Psoas muscle (tissue), 8 donors: ENCODE data around the gene CIROP. TPM values are rescaled to one million over a fixed set of nuclear protein-coding genes. Genes with fewer than 3 reads are reported as not detected.
A peak's percentile ranks its signal among the peaks of the same experiment; 100 is the strongest.

ENCODE experiments used
- ATAC-seq, 4 donors: fragments of 200-7000 bp; cut with Tn5 transposase; one replicate each; pipeline ENCODE4 v1.9.1; 2020; ENCODE audit warnings: moderate library complexity in 3 of 4, mild to moderate bottlenecking in 2 of 4
- DNase-seq, 2 donors: peaks; one replicate each; pipeline ENCODE4 v3.0.0-alpha.2; 2020
- H3K27ac ChIP-seq: fragments of 200-600 bp; one replicate; pipeline ENCODE4 v1.8.0; 2022
- H3K27me3 ChIP-seq, 3 donors: fragments of 200-600 bp in 1 of 3; one replicate each; pipeline versions ENCODE4 v1.6.1 to v1.8.0; 2013 to 2022; ENCODE audit warnings: low read length in 2 of 3, mild to moderate bottlenecking in 2 of 3, moderate library complexity in 1 of 3; ENCODE audit not compliant: insufficient read depth in 3 of 3
- H3K36me3 ChIP-seq, 2 donors: fragments of 200-600 bp in 1 of 2; one replicate each; pipeline versions ENCODE4 v1.6.1 to v1.8.0; 2013 to 2022; ENCODE audit warnings: low read depth in 1 of 2, mild to moderate bottlenecking in 1 of 2, moderate library complexity in 1 of 2; ENCODE audit not compliant: insufficient read depth in 1 of 2
- H3K4me1 ChIP-seq: fragments of 200-600 bp; one replicate; pipeline ENCODE4 v1.8.0; 2022
- H3K4me3 ChIP-seq: fragments of 200-600 bp; one replicate; pipeline ENCODE4 v1.8.0; 2022; ENCODE audit warnings: mild to moderate bottlenecking
- H3K9me3 ChIP-seq: fragments of 200-600 bp; one replicate; pipeline ENCODE4 v1.8.0; 2022
- CTCF ChIP-seq: fragments of 200-600 bp; IDR thresholded peaks from one replicate; pipeline ENCODE4 v1.8.0; 2022; ENCODE audit warnings: antibody characterized with exemption
- WGBS, 3 donors: extraction: QIAGEN DNeasy Blood & Tissue Kit; methylation state at CpG; one replicate each; pipeline versions ENCODE4 v1.1.6 to v1.1.7; 2013; 5-methylcytosine and 5-hydroxymethylcytosine counted together
- intact Hi-C, 2 donors: fragments of 100-400 bp; cut with DNase I; formaldehyde crosslinking; loops; one replicate each; pipeline versions ENCODE4 v1.11.0 to v1.14.2; 2022
- polyA plus RNA-seq, 3 donors: library from polyadenylated mRNA; stranded (reverse); fragments of 200-250 nt; gene quantifications; one replicate each; pipeline ENCODE4 v1.2.3, GENCODE V29; 2013
- total RNA-seq, 4 donors: library from RNA; stranded (reverse); fragmentation: NEBNext Ultra II Directional in 2 of 4; extraction: Animal tissue kit (Norgen Biotek cat#: 25700) in 2 of 4; gene quantifications; one replicate each; pipeline versions ENCODE4 v1.2.1 to v1.2.4, GENCODE V29; 2021 to 2023
- donor health status: healthy with polysubstance abuse.
- donor health status: DM: no; HTN: no; CAD: no; lungs with moderate emphysema.
- donor health status: Bipolar disorder and iron deficiency.
- donor health status: healthy.
- donor health status: DM: yes; HTN: yes; CAD: no.
- donor health status: DM: no; HTN: no; CAD: no.
- donor health status: DM: no; HTN: no; CAD: no.
- donor health status: DM: yes; HTN: yes; CAD: no.

CIROP gene
- total and polyA plus RNA-seq, 7 donors: 0.03 TPM; not detected in 6

- no peaks in the 10 kb centered on the region for H3K27me3 ChIP-seq
- WGBS, 3 donors: 83 to 90% (median 88%) methylated on average over 16 of the region's 16 CpGs
- no peak for TF ChIP-seq CTCF
- no peak overlapping the region for H3K4me3 ChIP-seq
- H3K9me3 ChIP-seq: no peaks in the 10 kb centered on the region
- intact Hi-C loops: no loop called here
- H3K27ac ChIP-seq: no peak overlapping the region
- DNase-seq: no peak
- peaks cover under 1% of the 10 kb centered on the region for H3K4me1 ChIP-seq
- no peak for ATAC-seq
- H3K36me3 ChIP-seq: peaks cover 0 to 88% of the 10 kb centered on the region in 2 donors
These were observed 31.9 kb upstream of the CIROP start for GRCh38 chr14:23136566-23137133.

GRCh38 chr14:23132970-23133369 is 28.2 kb upstream of the CIROP start:
- Histone ChIP-seq H3K27ac (no peak overlapping the region), H3K4me3 (no peak overlapping the region), H3K9me3 (no peaks in the 10 kb centered on the region), H3K27me3 (no peaks in the 10 kb centered on the region), H3K4me1 (peaks cover 12% of the 10 kb centered on the region), H3K36me3 (peaks cover 0 to 86% of the 10 kb centered on the region in 2 donors)
- 74 to 80% (median 75%) methylated on average over 8 of the region's 8 CpGs for WGBS, 3 donors
- ATAC-seq: no peak
- intact Hi-C loops: no loop called here
- DNase-seq: no peak
- no peak for TF ChIP-seq CTCF

GRCh38 chr14:23131482-23131881 is 26.7 kb upstream of the CIROP start:
- intact Hi-C loops: no loop called here
- DNase-seq: no peak
- H3K4me1 ChIP-seq: peaks cover 17% of the 10 kb centered on the region
- no peak overlapping the region for H3K4me3 ChIP-seq
- ATAC-seq: no peak
- peaks cover 0 to 86% of the 10 kb centered on the region in 2 donors for H3K36me3 ChIP-seq
- TF ChIP-seq CTCF: no peak
- 74 to 80% (median 79%) methylated on average over 5 of the region's 5 CpGs for WGBS, 3 donors
- no peaks in the 10 kb centered on the region for H3K9me3 ChIP-seq
- H3K27ac ChIP-seq: no peak overlapping the region
- no peaks in the 10 kb centered on the region for H3K27me3 ChIP-seq

- 44 to 68% (median 51%) methylated on average over 3 of the region's 3 CpGs for WGBS, 3 donors
- peaks cover 0 to 81% of the 10 kb centered on the region in 2 donors for H3K36me3 ChIP-seq
- no peaks in the 10 kb centered on the region for H3K27me3 ChIP-seq
- H3K27ac ChIP-seq: peak overlapping the region; percentile 13
- no peaks in the 10 kb centered on the region for H3K9me3 ChIP-seq
- TF ChIP-seq CTCF: no peak
- DNase-seq: no peak
- H3K4me1 ChIP-seq: peaks cover 23% of the 10 kb centered on the region
- no peak overlapping the region for H3K4me3 ChIP-seq
- intact Hi-C loops: no loop called here
- peak in 1 of 4 donors; percentile 43 for ATAC-seq
These were observed 26.1 kb upstream of the CIROP start for GRCh38 chr14:23130871-23131270.

GRCh38 chr14:23129759-23130316 is 25.0 kb upstream of the CIROP start:
- H3K27me3 ChIP-seq: no peaks in the 10 kb centered on the region
- H3K4me1 ChIP-seq: peaks cover 31% of the 10 kb centered on the region
- DNase-seq (no peak), ATAC-seq (no peak)
- H3K27ac ChIP-seq: no peak overlapping the region
- H3K9me3 ChIP-seq: no peaks in the 10 kb centered on the region
- TF ChIP-seq CTCF: no peak
- intact Hi-C loops: loop anchor here in 1 of 2 donors (10.0 kb wide), 1 partner anchor 165 kb away; no protein-coding TSS in a partner anchor
- peaks cover 0 to 72% of the 10 kb centered on the region in 2 donors for H3K36me3 ChIP-seq
- H3K4me3 ChIP-seq: no peak overlapping the region
- WGBS, 3 donors: 85 to 89% (median 86%) methylated on average over 7 of the region's 7 CpGs
